ENCODE results near the gene MED10. TPM values are rescaled to one million over a fixed set of nuclear protein-coding genes. Genes with fewer than 3 reads are reported as not detected.

MED10 gene
- total RNA-seq, 1 donor from 2014 or later: 38.3 TPM

DNA sequence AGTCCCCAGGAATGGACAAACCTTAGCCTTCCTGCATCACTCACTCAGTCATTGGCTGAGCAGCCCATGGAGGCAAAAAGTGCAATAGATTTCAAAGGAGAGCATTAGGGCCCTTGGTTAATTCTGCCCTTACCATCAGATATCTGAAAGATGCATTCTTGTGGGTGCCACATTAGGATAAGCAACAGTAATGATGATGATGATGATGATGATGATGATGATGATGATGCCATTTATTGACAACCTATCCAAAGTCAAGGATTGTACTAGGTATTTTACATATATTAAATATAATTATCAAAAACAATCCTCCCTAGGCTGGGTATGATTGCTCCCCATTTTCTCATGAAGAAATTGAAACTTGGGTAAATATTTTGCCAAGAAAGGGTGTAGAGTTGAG lies 9.6 kb upstream of the MED10 start:
- no peak for TF ChIP-seq CTCF (conservative IDR thresholded peaks at IDR 0.05; ENCODE audit: low read depth, low read length)
- H3K4me3 ChIP-seq (ENCODE audit: low read depth, low read length): no peak overlapping the region
- no peak for DNase-seq (ENCODE audit: low read depth)

DNA sequence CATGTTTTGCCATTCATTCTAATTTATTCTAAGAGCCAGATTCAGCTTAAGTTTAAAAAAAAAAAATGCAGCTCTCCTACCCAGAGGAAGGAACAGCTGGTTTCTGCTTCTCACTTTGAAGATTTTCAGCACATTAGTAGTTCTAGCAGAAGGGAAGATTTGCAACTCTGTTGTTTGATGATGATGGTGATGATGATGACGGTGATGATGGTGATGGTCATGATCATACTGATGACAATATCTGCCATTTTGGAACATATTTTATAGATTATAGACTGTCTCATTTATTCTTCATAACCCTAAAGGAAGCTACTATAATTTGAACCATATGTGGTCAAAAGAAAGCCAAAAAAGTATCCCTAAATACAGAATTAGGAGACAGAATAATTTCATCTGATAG lies 7.9 kb upstream of the MED10 start:
- DNase-seq (ENCODE audit: low read depth): no peak
- H3K4me3 ChIP-seq (ENCODE audit: low read depth, low read length): no peak overlapping the region
- no peak for TF ChIP-seq CTCF (conservative IDR thresholded peaks at IDR 0.05; ENCODE audit: low read depth, low read length)

DNA sequence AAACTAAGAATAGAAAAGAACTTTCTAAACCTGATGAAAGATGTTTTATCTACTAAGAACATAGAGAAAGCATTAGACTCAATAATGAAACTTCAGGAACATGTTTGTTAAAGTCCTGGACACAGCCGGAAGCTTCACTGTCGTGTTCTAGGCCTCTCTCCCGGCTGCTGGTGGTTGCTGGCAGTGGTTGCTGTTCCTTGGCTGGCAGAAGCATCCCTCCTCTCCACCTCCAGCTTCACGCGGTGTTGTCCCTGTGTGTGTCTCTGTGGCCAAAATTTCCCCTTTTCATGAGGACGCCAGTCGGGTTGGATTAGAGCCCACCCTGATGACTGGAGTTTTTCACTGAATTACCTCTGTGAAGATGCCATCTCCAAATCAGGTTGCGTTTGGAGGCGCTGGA lies 6.5 kb upstream of the MED10 start:
- DNase-seq (ENCODE audit: low read depth): no peak
- H3K4me3 ChIP-seq (ENCODE audit: low read depth, low read length): no peak overlapping the region
- no peak for TF ChIP-seq CTCF (conservative IDR thresholded peaks at IDR 0.05; ENCODE audit: low read depth, low read length)

- H3K4me3 ChIP-seq (ENCODE audit: low read depth, low read length): no peak overlapping the region
- DNase-seq (ENCODE audit: low read depth): no peak
- no peak for TF ChIP-seq CTCF (conservative IDR thresholded peaks at IDR 0.05; ENCODE audit: low read depth, low read length)
Observed at GRCh38 chr5:6383376-6383775, 5.0 kb upstream of the MED10 start.

- peak overlapping the region; percentile 97 for H3K4me3 ChIP-seq (ENCODE audit: low read depth, low read length)
- no peak for TF ChIP-seq CTCF (conservative IDR thresholded peaks at IDR 0.05; ENCODE audit: low read depth, low read length)
- DNase-seq (ENCODE audit: low read depth): no peak
Observed at GRCh38 chr5:6379246-6379645, 899 bp upstream of the MED10 start.

DNA sequence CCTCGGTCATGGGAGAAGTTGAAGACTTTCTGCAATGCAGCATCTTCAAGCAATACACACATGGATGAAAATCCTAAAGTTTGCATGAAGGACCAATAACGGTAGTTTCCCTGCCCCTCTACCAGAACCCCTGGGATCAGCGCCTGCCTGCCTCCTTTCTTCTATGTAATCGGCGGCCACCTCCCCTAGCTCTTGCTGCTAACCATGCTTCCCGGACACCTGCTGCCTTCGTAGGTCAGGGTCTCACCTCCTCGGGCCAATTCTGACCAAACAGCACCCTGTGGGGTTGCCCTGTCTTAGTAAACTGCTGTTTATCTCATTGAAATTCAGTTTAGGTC lies 388 bp upstream of the MED10 start:
- no peak for DNase-seq (ENCODE audit: low read depth)
- no peak for TF ChIP-seq CTCF (conservative IDR thresholded peaks at IDR 0.05; ENCODE audit: low read depth, low read length)
- peak overlapping the region; percentile 97 for H3K4me3 ChIP-seq (ENCODE audit: low read depth, low read length)

DNA sequence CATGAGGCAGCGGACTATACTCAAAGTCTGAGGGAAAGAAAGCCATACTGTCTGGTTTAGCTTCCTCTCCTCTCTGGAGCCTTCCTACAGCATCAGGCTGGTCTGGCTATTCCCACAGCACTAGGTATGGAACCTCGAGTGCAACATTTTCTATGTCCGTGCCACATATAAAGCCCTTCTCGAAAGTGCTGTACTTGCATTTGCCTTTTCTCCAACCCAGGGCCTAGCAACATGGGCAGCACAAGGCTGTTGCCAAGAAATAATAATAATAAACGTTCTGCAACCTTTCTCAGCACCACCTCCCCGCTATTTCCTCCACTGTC lies 804 bp downstream of the MED10 start:
- peak overlapping the region; percentile 97 for H3K4me3 ChIP-seq (ENCODE audit: low read depth, low read length)
- TF ChIP-seq CTCF (conservative IDR thresholded peaks at IDR 0.05; ENCODE audit: low read depth, low read length): no peak
- no peak for DNase-seq (ENCODE audit: low read depth)

All from epithelial cell of proximal tubule (primary cell).